Sigmoid colon (tissue), 7 donors: ENCODE measurements around the gene ALG11. TPM values are rescaled to one million over a fixed set of nuclear protein-coding genes. Genes with fewer than 3 reads are reported as not detected.
"Not testable (repeated sequence)": the region's sequence is repeated elsewhere in the genome, so short reads cannot be mapped to it uniquely, and the experiment has no call there.

Experiments used
- DNase-seq: peaks from one replicate; pipeline ENCODE4 v3.0.0-alpha.2; 2019
- H3K27ac ChIP-seq, 4 donors: fragments of 200-600 bp; sonication (generic); one replicate each; pipeline ENCODE4 v1.5.1; 2016 to 2019; ENCODE audit warnings: mild to moderate bottlenecking in 1 of 4
- H3K27me3 ChIP-seq, 3 donors: fragments of 200-600 bp; sonication (generic); one replicate each; pipeline ENCODE4 v1.5.1; 2019; ENCODE audit warnings: mild to moderate bottlenecking in 1 of 3
- H3K36me3 ChIP-seq, 4 donors: fragments of 200-600 bp; sonication (generic); one replicate each; pipeline ENCODE4 v1.5.1; 2016 to 2019
- H3K4me1 ChIP-seq, 4 donors: fragments of 200-600 bp; sonication (generic); one replicate each; pipeline ENCODE4 v1.5.1; 2017 to 2019
- H3K4me3 ChIP-seq, 4 donors: fragments of 200-600 bp; sonication (generic); one replicate each; pipeline ENCODE4 v1.5.1; 2017 to 2019; ENCODE audit warnings: mild to moderate bottlenecking in 2 of 4, moderate library complexity in 1 of 4
- H3K9me3 ChIP-seq, 4 donors: fragments of 200-600 bp in 3 of 4; sonication (generic) in 3 of 4; one replicate each; pipeline versions ENCODE4 v1.5.1 to v1.6.1; 2013 to 2019
- CTCF ChIP-seq, 4 experiments: fragments of 450-650 bp in 3 of 4; fragments of 200-600 bp in 1 of 4; IDR thresholded peaks; one replicate each; pipeline ENCODE4 v1.5.1; 2016 to 2019; ENCODE audit warnings: antibody characterized with exemption in 4 of 4, mild to moderate bottlenecking in 3 of 4, moderate library complexity in 2 of 4
- EP300 ChIP-seq, 4 donors: sonication (generic); formaldehyde crosslinking; IDR thresholded peaks; one replicate each; pipeline ENCODE4 v1.6.1; 2017; ENCODE audit warnings: antibody characterized with exemption in 4 of 4
- POLR2A ChIP-seq, 2 donors: fragments of 450-650 bp; IDR thresholded peaks; one replicate each; pipeline ENCODE4 v1.6.1; 2016; ENCODE audit warnings: antibody characterized with exemption in 2 of 2, mild to moderate bottlenecking in 2 of 2, moderate library complexity in 2 of 2
- POLR2AphosphoS5 ChIP-seq, 4 donors: sonication (generic); formaldehyde crosslinking; IDR thresholded peaks; one replicate each; pipeline ENCODE4 v1.6.1; 2017; ENCODE audit warnings: antibody characterized with exemption in 4 of 4
- WGBS, 2 donors: extraction: QIAGEN DNeasy Blood & Tissue Kit; methylation state at CpG; one replicate each; pipeline ENCODE4 v1.1.7; 2013; 5-methylcytosine and 5-hydroxymethylcytosine counted together
- intact Hi-C: fragments of 100-400 bp; cut with DNase I; formaldehyde crosslinking; loops from one replicate; pipeline ENCODE4 v1.15.1; 2023
- polyA plus RNA-seq, 3 donors: library from polyadenylated mRNA; stranded (reverse); fragments of 200-250 nt; gene quantifications; one replicate each; pipeline ENCODE4 v1.2.3, GENCODE V29; 2013
- total RNA-seq, 4 donors: library from RNA; depleted of rRNA; stranded (reverse); fragments of >200 nt; gene quantifications; one replicate each; pipeline ENCODE4 v1.1.0, GENCODE V29; 2016
- donor health status: healthy with polysubstance abuse.
- donor health status: Bipolar disorder and iron deficiency.
- donor health status: healthy.

The ALG11 gene
- total and polyA plus RNA-seq, 7 donors: 1.2 to 20.6 (median 11.6) TPM

DNA sequence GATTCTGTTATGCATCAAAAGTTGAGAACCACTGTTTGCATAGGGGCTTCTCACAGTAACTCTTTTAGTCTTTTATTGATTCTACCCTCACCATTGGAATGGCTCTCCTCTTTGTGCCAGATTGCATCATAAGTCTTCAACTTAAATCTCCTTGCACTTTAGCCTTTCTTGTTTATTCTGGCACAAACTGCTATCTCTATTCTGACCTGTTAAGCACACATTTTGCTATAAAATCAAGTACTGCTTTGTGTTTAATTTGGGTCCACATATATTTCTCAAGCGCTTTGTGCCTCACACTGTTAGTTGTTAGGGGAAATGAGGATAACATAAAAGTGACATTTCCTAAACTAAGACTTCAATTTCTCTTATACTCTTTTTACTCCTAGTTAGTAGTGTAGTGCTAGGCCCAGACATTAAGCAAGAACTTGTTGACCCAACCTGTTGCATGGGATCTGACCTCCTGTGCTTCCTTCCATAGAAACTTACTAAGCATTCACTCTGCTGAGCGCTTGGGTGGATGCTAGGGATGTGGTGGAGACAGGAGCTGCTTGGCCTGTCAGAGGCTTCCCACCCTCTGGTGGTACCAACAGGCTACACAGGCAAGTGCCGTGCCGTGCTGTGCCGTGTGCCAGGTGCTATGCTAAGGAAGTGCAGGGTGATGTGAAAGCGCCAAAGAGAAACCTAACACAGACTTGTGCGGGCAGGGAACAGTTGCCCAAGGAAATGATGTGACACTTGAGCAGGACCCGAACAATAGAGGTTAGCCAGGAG lies 13.5 kb downstream of the ALG11 start:
- H3K27me3 ChIP-seq: no peaks in the 10 kb centered on the region
- no peak overlapping the region for H3K4me3 ChIP-seq
- WGBS, 2 donors: 92 to 96% methylated on average over 8 of the region's 8 CpGs
- H3K27ac ChIP-seq: no peak overlapping the region
- peaks cover 0 to 58% (median 6%) of the 10 kb centered on the region in 4 donors for H3K36me3 ChIP-seq
- H3K9me3 ChIP-seq: peaks cover 0 to 2% (median 0%) of the 10 kb centered on the region in 4 donors
- intact Hi-C loops: no loop called here
- TF ChIP-seq CTCF (IDR thresholded peaks at IDR 0.05) (no peak), EP300 (IDR thresholded peaks at IDR 0.05) (no peak)
- no peak for DNase-seq
- H3K4me1 ChIP-seq: no peaks in the 10 kb centered on the region

DNA sequence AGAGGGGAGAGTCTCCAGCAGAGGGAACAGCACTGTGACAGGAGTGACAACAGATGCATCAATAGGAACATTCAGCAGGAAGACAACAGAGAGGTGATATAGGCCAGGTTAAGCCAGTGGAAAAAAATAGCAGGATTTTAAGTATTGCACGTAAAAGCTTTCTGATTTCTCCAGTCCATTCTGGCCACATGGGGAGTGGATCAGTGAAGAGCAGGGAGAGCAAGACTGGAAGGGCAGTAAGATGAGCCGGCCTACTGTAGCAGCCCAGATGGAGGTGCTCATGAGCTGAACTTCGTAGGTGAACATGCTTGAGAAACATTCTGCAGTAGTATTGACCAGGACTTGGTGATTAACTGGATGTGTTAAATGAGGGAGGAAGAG lies 14.0 kb downstream of the ALG11 start:
- intact Hi-C loops: no loop called here
- peaks cover 0 to 52% (median 6%) of the 10 kb centered on the region in 4 donors for H3K36me3 ChIP-seq

GRCh38 chr13:52027832-52028231 lies 15.6 kb downstream of the ALG11 start:
- Histone ChIP-seq H3K27me3 (no peaks in the 10 kb centered on the region), H3K36me3 (peaks cover 0 to 38% (median 6%) of the 10 kb centered on the region in 4 donors), H3K4me3 (no peak overlapping the region), H3K4me1 (no peaks in the 10 kb centered on the region), H3K27ac (no peak overlapping the region), H3K9me3 (peaks cover 0 to 2% (median 0%) of the 10 kb centered on the region in 4 donors)
- no peak for DNase-seq
- TF ChIP-seq POLR2A (IDR thresholded peaks at IDR 0.05) (no peak), EP300 (IDR thresholded peaks at IDR 0.05) (no peak), CTCF (IDR thresholded peaks at IDR 0.05) (no peak), POLR2AphosphoS5 (IDR thresholded peaks at IDR 0.05) (no peak)
- intact Hi-C loops: no loop called here
- WGBS, 2 donors: 95 to 99% methylated on average over 1 of the region's 1 CpG

More for the DNA sequence above, 14.0 kb downstream of the ALG11 start:
- DNase-seq: no peak
- H3K27me3 ChIP-seq: no peaks in the 10 kb centered on the region
- H3K27ac ChIP-seq: no peak overlapping the region
- peaks cover 0 to 2% (median 0%) of the 10 kb centered on the region in 4 donors for H3K9me3 ChIP-seq
- no peak overlapping the region for H3K4me3 ChIP-seq
- 94 to 96% methylated on average over 3 of the region's 3 CpGs for WGBS, 2 donors
- H3K4me1 ChIP-seq: no peaks in the 10 kb centered on the region
- TF ChIP-seq CTCF (IDR thresholded peaks at IDR 0.05) (no peak), EP300 (IDR thresholded peaks at IDR 0.05) (no peak), POLR2AphosphoS5 (IDR thresholded peaks at IDR 0.05) (no peak), POLR2A (IDR thresholded peaks at IDR 0.05) (no peak)

DNA sequence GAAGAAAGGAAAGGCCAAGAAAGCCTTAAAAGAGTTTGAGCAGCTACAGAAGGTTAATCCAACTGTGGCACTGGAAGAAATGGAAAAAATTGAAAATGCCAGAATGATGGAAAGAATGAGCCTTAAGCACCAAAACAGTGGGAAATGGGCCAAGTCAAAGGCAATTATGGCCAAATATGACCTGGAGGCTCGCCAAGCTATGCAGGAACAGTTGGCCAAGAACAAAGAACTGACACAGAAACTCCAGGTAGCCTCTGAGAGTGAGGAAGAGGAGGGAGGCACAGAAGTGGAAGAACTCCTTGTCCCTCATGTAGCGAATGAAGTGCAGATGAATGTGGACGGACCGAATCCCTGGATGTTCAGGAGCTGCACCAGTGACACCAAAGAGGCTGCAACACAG lies 17.4 kb downstream of the ALG11 start:
- H3K4me1 ChIP-seq: no peaks in the 10 kb centered on the region
- peaks cover 0 to 2% (median 0%) of the 10 kb centered on the region in 4 donors for H3K9me3 ChIP-seq
- H3K36me3 ChIP-seq: peaks cover 0 to 21% (median 4%) of the 10 kb centered on the region in 4 donors
- intact Hi-C loops: no loop called here
- WGBS, 2 donors: 60 to 87% methylated on average over 4 of the region's 4 CpGs
- no peak for DNase-seq
- no peak overlapping the region for H3K27ac ChIP-seq
- H3K4me3 ChIP-seq: no peak overlapping the region
- TF ChIP-seq POLR2A (IDR thresholded peaks at IDR 0.05) (no peak), CTCF (IDR thresholded peaks at IDR 0.05) (no peak), POLR2AphosphoS5 (IDR thresholded peaks at IDR 0.05) (no peak)
- H3K27me3 ChIP-seq: no peaks in the 10 kb centered on the region

- intact Hi-C loops: not testable (repeated sequence)
Observed at GRCh38 chr13:52030401-52030800, 18.2 kb downstream of the ALG11 start.

More at GRCh38 chr13:52030401-52030800, 18.2 kb downstream of the ALG11 start:
- H3K4me1 ChIP-seq, H3K9me3 ChIP-seq, H3K27ac ChIP-seq, H3K4me3 ChIP-seq, DNase-seq, H3K27me3 ChIP-seq: not testable (repeated sequence)
- peaks cover 0 to 12% (median 2%) of the 10 kb centered on the region in 4 donors for H3K36me3 ChIP-seq
- WGBS, 2 donors: 98% methylated on average over 6 of the region's 6 CpGs
